Measurements from ENCODE around the gene SIRPG. TPM values are rescaled to one million over a fixed set of nuclear protein-coding genes. Genes with fewer than 3 reads are reported as not detected.
A peak's percentile ranks its signal among the peaks of the same experiment; 100 is the strongest.

Gene SIRPG
- total RNA-seq, 1 donor from 2014 or later = 28.7 TPM

- H3K36me3 Mint-ChIP-seq (ENCODE audit: low read depth) = peaks cover 18% of the 10 kb centered on the region
- no peaks in the 10 kb centered on the region for H3K27me3 Mint-ChIP-seq (ENCODE audit: low read depth)
- H3K27ac Mint-ChIP-seq = peak overlapping the region; percentile 66
- H3K4me3 Mint-ChIP-seq (ENCODE audit: low read depth) = peak overlapping the region; percentile 70
- peaks cover 49% of the 10 kb centered on the region for H3K4me1 Mint-ChIP-seq (ENCODE audit: low read depth)
- DNase-seq (ENCODE audit: low spot score) = no peak
- peaks cover 18% of the 10 kb centered on the region for H3K9me3 Mint-ChIP-seq
- intact Hi-C loops (cut with micrococcal nuclease) = loop anchor here (5.0 kb wide), 1 partner anchor 34 kb away; no protein-coding TSS in a partner anchor
Observed at GRCh38 chr20:1686151-1686748, 28.7 kb upstream of the SIRPG start.

DNA sequence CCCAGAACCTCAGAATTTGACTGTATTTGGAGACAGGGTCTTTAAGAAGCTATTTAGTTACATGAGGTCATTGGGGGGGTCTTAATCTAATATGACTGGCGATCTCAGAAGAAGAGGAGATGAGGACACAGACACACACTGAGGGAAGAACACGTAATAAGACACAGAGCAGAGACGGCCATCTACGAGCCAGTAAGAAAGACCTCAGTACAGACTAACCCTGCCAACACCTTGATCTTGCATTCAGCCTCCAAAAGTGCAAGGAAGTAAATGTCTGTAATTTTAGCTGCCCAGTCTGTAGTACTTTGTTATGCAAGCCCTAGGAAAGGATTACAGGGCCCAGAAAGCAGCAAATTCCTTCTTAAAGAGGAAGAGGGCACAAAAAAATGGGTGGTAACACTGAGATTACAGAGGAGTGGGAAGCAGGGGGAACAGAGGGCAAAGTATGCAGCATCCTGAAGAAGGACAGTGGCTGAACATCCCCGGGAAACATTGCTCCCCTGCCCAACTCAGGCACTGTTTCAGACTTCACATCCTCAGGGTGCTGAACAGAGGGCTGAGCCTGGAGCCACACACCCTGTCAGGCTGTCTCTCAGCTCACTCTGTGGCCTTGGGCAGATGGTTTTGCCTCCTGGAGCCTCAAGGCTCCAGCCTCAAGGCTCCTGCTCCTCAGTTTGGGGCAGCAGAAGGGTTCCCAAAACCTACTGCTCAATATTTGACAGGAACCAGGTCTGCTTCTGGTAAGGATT lies 27.9 kb upstream of the SIRPG start:
- H3K4me1 Mint-ChIP-seq (ENCODE audit: low read depth) = peaks cover 50% of the 10 kb centered on the region
- intact Hi-C loops (cut with micrococcal nuclease) = loop anchor here (5.0 kb wide), 1 partner anchor 33 kb away; no protein-coding TSS in a partner anchor
- peak overlapping the region; percentile 66 for H3K27ac Mint-ChIP-seq
- no peaks in the 10 kb centered on the region for H3K27me3 Mint-ChIP-seq (ENCODE audit: low read depth)
- H3K4me3 Mint-ChIP-seq (ENCODE audit: low read depth) = peak overlapping the region; percentile 69
- peaks cover 18% of the 10 kb centered on the region for H3K36me3 Mint-ChIP-seq (ENCODE audit: low read depth)
- no peak for DNase-seq (ENCODE audit: low spot score)
- H3K9me3 Mint-ChIP-seq = peaks cover 15% of the 10 kb centered on the region

DNA sequence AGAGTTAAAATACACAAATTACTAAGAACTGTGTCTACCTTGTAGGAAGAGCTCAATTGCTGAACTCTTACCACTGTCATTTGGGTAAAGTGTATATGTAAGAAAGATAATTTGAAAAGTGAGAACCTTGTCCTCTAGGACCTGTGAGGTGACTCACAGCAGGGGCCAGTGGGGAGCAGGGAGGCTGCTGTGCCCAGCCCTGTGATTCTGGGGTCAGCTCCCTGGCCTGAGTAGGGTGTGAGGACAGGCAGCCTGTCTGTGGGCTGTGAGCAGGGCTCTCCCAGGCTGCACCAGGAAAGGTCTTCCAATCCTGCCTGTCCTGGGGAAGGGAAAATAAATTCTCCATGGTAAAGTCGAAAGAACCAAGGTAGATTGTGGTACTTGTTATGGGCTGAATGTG lies 27.3 kb upstream of the SIRPG start:
- no peaks in the 10 kb centered on the region for H3K27me3 Mint-ChIP-seq (ENCODE audit: low read depth)
- peaks cover 10% of the 10 kb centered on the region for H3K9me3 Mint-ChIP-seq
- H3K4me1 Mint-ChIP-seq (ENCODE audit: low read depth) = peaks cover 48% of the 10 kb centered on the region
- DNase-seq (ENCODE audit: low spot score) = no peak
- intact Hi-C loops (cut with micrococcal nuclease) = loop anchor here (5.0 kb wide), 1 partner anchor 33 kb away; no protein-coding TSS in a partner anchor
- peak overlapping the region; percentile 66 for H3K27ac Mint-ChIP-seq
- peak overlapping the region; percentile 69 for H3K4me3 Mint-ChIP-seq (ENCODE audit: low read depth)
- H3K36me3 Mint-ChIP-seq (ENCODE audit: low read depth) = peaks cover 21% of the 10 kb centered on the region

DNA sequence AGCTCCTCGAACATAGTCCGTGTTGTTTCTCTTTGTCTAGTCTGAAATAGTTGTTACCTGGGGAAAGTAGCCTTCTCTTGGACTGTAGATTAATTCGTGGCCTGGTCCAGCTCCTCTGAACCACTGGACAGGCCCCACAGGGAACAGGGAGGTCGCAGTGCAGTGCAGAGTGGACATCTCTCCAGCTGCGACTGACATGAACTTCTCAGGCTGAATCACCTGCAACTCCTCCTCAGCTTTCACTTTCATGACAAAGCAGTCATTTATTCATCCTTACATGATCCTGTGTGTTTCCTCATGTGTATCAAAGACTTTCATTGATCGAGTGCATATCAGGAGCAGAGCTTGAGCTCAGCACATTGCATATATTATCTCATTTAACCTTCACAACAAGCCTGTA lies 19.1 kb upstream of the SIRPG start:
- H3K27me3 Mint-ChIP-seq (ENCODE audit: low read depth) = no peaks in the 10 kb centered on the region
- H3K9me3 Mint-ChIP-seq = peaks cover 6% of the 10 kb centered on the region
- peak overlapping the region; percentile 84 for H3K27ac Mint-ChIP-seq
- H3K36me3 Mint-ChIP-seq (ENCODE audit: low read depth) = peaks cover 38% of the 10 kb centered on the region
- no peak for DNase-seq (ENCODE audit: low spot score)
- H3K4me3 Mint-ChIP-seq (ENCODE audit: low read depth) = peak overlapping the region; percentile 71
- intact Hi-C loops (cut with micrococcal nuclease) = no loop called here
- H3K4me1 Mint-ChIP-seq (ENCODE audit: low read depth) = peaks cover 69% of the 10 kb centered on the region

DNA sequence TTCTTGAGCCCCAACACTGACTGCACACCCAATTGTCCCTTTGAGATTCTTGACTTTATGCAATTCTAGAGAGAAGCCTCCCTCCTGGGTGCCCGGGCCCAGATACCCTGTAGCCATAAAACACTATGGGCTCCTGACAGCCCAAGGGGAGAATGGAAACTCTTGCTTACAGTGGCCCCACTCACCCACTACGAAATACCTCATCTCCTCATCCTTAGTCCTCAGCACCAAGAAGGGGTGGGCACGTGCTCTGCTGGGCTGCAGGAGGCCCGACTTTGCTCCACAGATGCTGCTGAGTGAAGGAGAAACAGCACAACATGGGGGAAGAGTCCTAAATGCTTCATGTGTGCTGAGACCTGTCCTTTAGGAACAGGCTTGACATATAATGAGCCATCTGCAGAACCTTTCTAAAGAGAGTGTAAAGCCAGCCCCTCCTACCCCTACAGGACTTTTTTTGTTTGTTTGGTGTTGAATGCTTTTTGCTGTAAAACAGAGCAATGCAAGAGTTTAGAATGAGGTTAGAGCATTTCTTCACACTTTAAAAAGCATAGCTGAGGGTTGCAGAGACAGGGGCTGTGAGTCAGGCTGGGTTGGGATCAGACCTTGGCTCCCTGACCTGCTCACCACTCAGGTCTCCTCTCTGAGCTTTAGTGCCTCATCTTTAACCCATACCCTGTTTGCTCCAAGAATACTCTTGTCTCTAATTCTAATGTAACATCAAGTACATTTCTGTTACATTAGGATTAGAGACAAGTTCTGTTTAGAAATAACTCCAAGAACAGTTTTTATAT lies 17.6 kb upstream of the SIRPG start:
- Mint-ChIP-seq H3K4me1 (ENCODE audit: low read depth) (peaks cover 80% of the 10 kb centered on the region), H3K9me3 (peaks cover 17% of the 10 kb centered on the region), H3K36me3 (ENCODE audit: low read depth) (peaks cover 48% of the 10 kb centered on the region), H3K27ac (peak overlapping the region; percentile 94), H3K4me3 (ENCODE audit: low read depth) (no peak overlapping the region), H3K27me3 (ENCODE audit: low read depth) (no peaks in the 10 kb centered on the region)
- intact Hi-C loops (cut with micrococcal nuclease) = no loop called here
- DNase-seq (ENCODE audit: low spot score) = no peak

DNA sequence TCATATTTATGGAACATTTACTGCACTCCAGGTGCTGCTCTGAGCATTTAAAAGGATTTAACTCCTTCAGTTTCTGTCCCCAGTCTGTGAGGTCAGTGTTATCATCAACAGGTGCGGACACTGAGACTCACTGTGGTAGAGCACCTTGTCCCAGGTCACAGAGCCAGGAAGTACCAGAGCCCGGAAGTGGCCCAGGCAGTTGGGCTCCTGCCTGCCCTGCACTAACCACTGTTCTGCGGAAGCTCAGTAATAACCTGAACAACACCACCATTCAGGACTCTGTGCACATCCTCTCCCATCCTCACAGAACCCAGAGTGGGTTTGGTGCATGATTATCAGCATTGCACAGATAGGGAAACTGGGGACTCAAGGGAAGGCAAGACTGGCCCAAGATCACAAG lies 16.8 kb upstream of the SIRPG start:
- Mint-ChIP-seq H3K9me3 (peaks cover 17% of the 10 kb centered on the region), H3K4me3 (ENCODE audit: low read depth) (peak overlapping the region; percentile 46), H3K27me3 (ENCODE audit: low read depth) (no peaks in the 10 kb centered on the region), H3K4me1 (ENCODE audit: low read depth) (peaks cover 83% of the 10 kb centered on the region), H3K27ac (peak overlapping the region; percentile 94), H3K36me3 (ENCODE audit: low read depth) (peaks cover 46% of the 10 kb centered on the region)
- intact Hi-C loops (cut with micrococcal nuclease) = no loop called here
- peak; percentile 45 for DNase-seq (ENCODE audit: low spot score)

DNA sequence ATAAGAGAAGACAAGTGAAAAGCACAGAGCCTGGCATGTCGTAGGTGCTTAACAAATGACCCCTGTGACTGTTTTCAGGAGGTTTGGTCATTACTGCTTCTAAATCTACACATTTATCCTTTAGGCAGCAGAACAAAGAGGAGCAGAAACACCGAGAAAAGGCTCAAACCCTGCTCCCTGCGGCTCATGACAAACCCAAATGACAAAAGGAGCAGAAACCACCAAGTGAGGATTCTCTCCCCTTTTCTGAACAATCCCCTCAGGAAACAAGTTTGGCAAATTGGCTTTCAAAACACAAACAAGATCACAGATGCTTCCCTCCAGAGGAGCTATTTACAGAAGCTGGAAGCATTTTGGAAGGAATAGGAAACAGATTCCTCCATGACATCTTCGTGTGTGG lies 15.8 kb upstream of the SIRPG start:
- Mint-ChIP-seq H3K27ac (peak overlapping the region; percentile 94), H3K27me3 (ENCODE audit: low read depth) (no peaks in the 10 kb centered on the region), H3K36me3 (ENCODE audit: low read depth) (peaks cover 46% of the 10 kb centered on the region), H3K4me3 (ENCODE audit: low read depth) (peak overlapping the region; percentile 4), H3K4me1 (ENCODE audit: low read depth) (peaks cover 86% of the 10 kb centered on the region), H3K9me3 (peaks cover 17% of the 10 kb centered on the region)
- DNase-seq (ENCODE audit: low spot score) = no peak
- intact Hi-C loops (cut with micrococcal nuclease) = loop anchor here (2.0 kb wide), 2 partner anchors 15 to 49 kb away; no protein-coding TSS in a partner anchor

DNA sequence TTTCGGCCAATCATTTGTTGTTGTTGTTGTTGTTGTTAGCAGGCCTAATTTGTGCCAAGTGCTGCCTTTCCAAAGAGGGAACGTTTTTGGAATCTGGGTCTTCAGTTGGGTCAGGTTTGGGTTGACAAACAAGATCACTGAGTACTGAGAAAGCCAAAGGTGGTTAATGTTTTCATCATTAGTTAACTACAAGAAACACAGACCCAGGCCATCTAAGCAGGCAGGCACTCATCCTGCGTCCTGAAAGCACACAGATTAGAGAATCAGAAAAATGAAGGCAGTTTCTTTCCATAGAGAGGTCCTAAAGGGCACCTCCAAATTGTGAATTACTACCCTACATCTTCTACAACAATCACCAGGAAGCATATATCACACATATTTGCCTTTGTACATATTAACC lies 15.1 kb upstream of the SIRPG start:
- Mint-ChIP-seq H3K9me3 (peaks cover 17% of the 10 kb centered on the region), H3K4me3 (ENCODE audit: low read depth) (peak overlapping the region; percentile 60), H3K36me3 (ENCODE audit: low read depth) (peaks cover 42% of the 10 kb centered on the region), H3K27ac (peak overlapping the region; percentile 94), H3K4me1 (ENCODE audit: low read depth) (peaks cover 83% of the 10 kb centered on the region), H3K27me3 (ENCODE audit: low read depth) (no peaks in the 10 kb centered on the region)
- intact Hi-C loops (cut with micrococcal nuclease) = loop anchor here (1.0 to 2.0 kb wide), 3 partner anchors 12 to 48 kb away; no protein-coding TSS in a partner anchor
- no peak for DNase-seq (ENCODE audit: low spot score)

DNA sequence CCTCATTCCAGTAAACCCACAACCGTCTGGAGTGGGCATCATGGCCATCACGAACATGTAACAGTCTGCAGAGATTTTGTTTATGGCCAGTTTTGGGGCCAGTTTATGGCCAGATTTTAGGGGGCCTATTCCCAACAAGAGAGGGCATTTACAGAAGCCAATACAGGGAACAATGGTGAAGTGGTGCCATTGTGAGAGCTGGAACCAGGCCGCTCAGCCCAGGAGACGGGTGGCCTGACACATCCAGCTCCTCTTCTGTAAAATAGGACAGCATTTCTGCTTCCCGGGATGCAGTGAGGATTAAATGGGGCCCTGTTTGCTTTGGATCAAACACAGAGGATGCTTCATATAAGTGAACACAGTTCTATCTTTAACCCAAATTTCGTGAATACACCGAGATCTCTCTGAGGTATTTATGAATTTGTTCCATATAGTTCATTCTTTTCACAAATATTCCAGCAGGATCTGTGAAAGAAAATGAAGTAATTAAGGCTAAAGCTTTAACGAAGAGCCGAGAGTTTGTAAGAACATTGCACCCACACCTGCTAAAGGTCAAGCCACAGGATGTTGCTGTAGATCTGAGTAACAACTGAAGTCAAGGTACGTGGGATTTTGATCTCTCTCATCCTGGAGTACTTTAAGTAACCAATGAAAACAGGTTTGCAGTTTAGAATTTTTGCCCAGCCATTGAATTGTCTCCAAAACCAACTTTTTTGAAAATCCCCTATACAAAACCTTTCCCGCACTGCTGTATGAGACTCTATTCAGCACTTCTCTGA lies 14.5 kb upstream of the SIRPG start:
- Mint-ChIP-seq H3K4me1 (ENCODE audit: low read depth) (peaks cover 84% of the 10 kb centered on the region), H3K36me3 (ENCODE audit: low read depth) (peaks cover 47% of the 10 kb centered on the region), H3K9me3 (peaks cover 17% of the 10 kb centered on the region), H3K27ac (peak overlapping the region; percentile 94), H3K27me3 (ENCODE audit: low read depth) (no peaks in the 10 kb centered on the region), H3K4me3 (ENCODE audit: low read depth) (peak overlapping the region; percentile 60)
- intact Hi-C loops (cut with micrococcal nuclease) = loop anchor here (1.0 to 2.0 kb wide), 3 partner anchors 12 to 47 kb away; no protein-coding TSS in a partner anchor
- no peak for DNase-seq (ENCODE audit: low spot score)

DNA sequence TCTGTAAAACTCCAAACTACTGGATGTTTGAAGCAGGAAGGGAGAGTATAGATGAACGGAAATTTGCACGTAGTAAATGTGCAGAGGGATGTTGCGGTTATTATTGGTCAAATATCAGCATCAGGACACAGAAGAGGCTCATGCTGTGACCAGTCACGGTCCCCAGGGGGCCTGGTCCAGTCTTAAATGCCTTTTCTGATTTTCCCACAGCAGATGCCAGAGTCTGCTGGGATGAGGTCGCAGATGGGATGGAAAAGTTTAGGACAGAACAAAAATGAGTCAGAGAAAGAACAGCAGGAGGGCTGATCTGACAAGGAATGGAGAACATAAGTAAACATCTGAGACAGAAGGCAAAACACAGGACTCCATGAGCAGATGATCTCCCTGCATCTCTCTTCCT lies 11.7 kb upstream of the SIRPG start:
- no peak for DNase-seq (ENCODE audit: low spot score)
- Mint-ChIP-seq H3K4me1 (ENCODE audit: low read depth) (peaks cover 76% of the 10 kb centered on the region), H3K36me3 (ENCODE audit: low read depth) (peaks cover 41% of the 10 kb centered on the region), H3K9me3 (peaks cover 17% of the 10 kb centered on the region), H3K4me3 (ENCODE audit: low read depth) (no peak overlapping the region), H3K27ac (no peak overlapping the region), H3K27me3 (ENCODE audit: low read depth) (no peaks in the 10 kb centered on the region)
- intact Hi-C loops (cut with micrococcal nuclease) = loop anchor here (10.0 kb wide), 2 partner anchors 315 to 345 kb away; partner anchors contain the start of gene SDCBP2

DNA sequence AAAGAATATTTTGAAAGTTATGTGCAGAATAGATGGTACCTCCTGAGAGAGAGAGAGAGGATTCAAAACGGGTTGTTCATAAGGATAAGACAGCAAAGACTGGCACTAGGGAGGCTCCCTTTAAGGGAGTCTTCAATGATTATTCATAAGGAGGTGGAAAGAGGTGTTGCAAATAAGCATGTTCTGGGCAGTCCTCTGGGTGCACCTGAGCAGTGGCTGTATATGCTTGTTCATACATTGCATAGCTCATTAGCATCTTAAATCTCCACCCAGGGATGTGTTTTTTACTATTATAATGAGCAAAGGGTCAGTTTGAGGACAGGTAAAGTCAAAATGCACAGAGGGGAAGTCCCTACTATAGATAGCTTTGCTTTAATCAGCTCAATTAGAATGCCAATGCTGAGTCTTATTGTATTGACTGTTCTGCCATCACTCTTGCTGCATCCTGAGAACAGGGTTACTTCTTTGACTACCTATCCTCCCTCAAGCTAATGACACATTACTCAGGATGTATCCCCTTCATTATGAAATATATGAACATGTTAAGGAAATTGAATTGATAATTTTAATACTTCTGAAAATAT lies 10.0 kb upstream of the SIRPG start:
- Mint-ChIP-seq H3K4me1 (ENCODE audit: low read depth) (peaks cover 77% of the 10 kb centered on the region), H3K9me3 (peaks cover 17% of the 10 kb centered on the region), H3K36me3 (ENCODE audit: low read depth) (peaks cover 42% of the 10 kb centered on the region), H3K27ac (peak overlapping the region; percentile 72), H3K27me3 (ENCODE audit: low read depth) (no peaks in the 10 kb centered on the region), H3K4me3 (ENCODE audit: low read depth) (no peak overlapping the region)
- intact Hi-C loops (cut with micrococcal nuclease) = loop anchor here (10.0 kb wide), 2 partner anchors 313 to 343 kb away; partner anchors contain the start of gene SDCBP2
- DNase-seq (ENCODE audit: low spot score) = no peak
